GM13976 (cell line): ENCODE results near the gene TLR2.

Experiments
- DNase-seq: peaks from one replicate; pipeline ENCODE4 v3.0.0; 2012; ENCODE audit warnings: low spot score
- in situ Hi-C: fragments of 300-500 bp; cut with MboI; formaldehyde crosslinking; loops from one replicate; pipeline ENCODE4 v1.12.0; 2022; ENCODE audit warnings: low sequenced_read_pairs, mixed read lengths, inconsistent platforms; ENCODE audit not compliant: unreplicated experiment
- TF ChIP-seq, protein P1 (sequence below): IDR thresholded peaks from 2 replicates; pipeline ENCODE4 v1.5.1; 2012; ENCODE audit warnings: borderline replicate concordance, mild to moderate bottlenecking; ENCODE audit not compliant: insufficient read depth; ENCODE audit errors: extremely low read depth, missing control alignments, control extremely low read depth

TLR2 gene

GRCh38 chr4:153669838-153670237, 14.2 kb upstream of the TLR2 start:
- DNase-seq: no peak
- TF ChIP-seq, protein P1, sequence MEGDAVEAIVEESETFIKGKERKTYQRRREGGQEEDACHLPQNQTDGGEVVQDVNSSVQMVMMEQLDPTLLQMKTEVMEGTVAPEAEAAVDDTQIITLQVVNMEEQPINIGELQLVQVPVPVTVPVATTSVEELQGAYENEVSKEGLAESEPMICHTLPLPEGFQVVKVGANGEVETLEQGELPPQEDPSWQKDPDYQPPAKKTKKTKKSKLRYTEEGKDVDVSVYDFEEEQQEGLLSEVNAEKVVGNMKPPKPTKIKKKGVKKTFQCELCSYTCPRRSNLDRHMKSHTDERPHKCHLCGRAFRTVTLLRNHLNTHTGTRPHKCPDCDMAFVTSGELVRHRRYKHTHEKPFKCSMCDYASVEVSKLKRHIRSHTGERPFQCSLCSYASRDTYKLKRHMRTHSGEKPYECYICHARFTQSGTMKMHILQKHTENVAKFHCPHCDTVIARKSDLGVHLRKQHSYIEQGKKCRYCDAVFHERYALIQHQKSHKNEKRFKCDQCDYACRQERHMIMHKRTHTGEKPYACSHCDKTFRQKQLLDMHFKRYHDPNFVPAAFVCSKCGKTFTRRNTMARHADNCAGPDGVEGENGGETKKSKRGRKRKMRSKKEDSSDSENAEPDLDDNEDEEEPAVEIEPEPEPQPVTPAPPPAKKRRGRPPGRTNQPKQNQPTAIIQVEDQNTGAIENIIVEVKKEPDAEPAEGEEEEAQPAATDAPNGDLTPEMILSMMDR: no peak
- in situ Hi-C loops: no loop called here

DNA sequence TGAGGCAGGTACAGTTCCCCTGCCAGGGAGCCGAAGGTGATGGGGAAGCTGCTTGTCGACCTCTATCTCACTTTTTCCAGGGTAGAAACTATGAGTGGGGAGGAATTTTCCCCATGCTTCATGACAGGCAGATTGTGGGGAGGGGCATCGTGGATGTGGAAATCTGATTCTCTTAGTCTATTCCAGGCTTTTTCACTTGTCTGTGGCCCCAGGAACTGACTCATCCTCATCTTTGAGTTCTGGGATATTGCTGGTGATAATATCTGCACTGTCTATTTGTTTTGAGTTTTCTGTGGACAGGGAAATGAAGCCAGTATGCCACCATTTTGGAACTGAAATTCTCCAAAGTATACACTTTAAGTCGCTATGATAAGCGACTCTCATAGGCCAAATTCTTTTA, 7.6 kb upstream of the TLR2 start:
- no peak for DNase-seq
- in situ Hi-C loops: no loop called here
- TF ChIP-seq, protein P1: no peak

- TF ChIP-seq, protein P1: no peak
These were observed 7.1 kb upstream of the TLR2 start for GRCh38 chr4:153676984-153677383.

GRCh38 chr4:153679486-153679885, 4.6 kb upstream of the TLR2 start:
- in situ Hi-C loops: no loop called here
- TF ChIP-seq, protein P1: no peak
- no peak for DNase-seq

More at GRCh38 chr4:153676984-153677383, 7.1 kb upstream of the TLR2 start:
- in situ Hi-C loops: no loop called here
- no peak for DNase-seq

DNA sequence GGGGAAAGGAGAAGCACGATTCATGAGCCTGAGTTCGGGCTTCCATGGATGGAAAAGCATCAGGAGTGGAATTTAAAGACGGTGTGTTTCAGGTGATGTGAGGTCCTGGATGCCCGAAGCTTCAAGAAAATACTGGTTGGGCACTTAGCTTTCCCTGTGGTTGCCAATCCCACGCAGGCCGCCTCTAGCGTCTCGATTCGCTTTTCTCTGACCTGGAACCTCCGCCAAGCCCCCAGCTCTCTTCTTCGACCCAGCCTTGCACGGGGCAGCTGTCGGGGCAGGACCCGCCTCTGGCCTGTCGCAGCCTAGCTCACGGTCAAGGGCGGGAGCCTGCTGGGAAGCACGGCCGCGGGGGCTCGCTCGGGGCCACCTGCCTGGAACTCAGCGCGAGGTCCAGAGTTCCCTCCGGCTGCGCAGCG, 308 bp upstream of the TLR2 start:
- no peak for DNase-seq
- in situ Hi-C loops: no loop called here
- TF ChIP-seq, protein P1: no peak

DNA sequence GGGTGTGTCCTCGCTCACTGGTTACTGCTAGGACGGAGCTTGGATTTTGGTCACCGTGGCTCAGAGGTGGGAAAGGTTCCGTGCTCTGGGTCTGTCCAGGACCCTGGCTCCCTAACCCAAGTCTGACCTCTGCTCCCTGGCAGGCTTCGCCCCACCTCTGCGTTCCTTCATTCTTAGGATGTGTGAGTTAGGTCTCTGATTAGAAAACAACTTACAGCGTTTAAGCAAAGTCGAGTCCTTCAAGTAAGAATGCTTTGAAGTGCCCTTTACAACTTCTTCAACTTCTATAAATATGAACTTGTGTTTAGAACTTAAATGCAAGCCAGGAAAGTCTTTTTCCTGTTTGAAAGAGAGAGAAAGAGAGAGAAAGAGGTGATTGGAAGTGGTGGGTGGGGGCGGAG, 891 bp downstream of the TLR2 start:
- in situ Hi-C loops: no loop called here
- TF ChIP-seq, protein P1: no peak
- no peak for DNase-seq

DNA sequence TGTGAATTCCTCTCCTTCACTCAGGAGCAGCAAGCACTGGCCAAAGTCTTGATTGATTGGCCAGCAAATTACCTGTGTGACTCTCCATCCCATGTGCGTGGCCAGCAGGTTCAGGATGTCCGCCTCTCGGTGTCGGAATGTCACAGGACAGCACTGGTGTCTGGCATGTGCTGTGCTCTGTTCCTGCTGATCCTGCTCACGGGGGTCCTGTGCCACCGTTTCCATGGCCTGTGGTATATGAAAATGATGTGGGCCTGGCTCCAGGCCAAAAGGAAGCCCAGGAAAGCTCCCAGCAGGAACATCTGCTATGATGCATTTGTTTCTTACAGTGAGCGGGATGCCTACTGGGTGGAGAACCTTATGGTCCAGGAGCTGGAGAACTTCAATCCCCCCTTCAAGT, 20.4 kb downstream of the TLR2 start:
- TF ChIP-seq, protein P1: no peak
- in situ Hi-C loops: no loop called here
- no peak for DNase-seq
